NCI-H2227 (cell line): ENCODE results near the gene KNG1.
"Not testable (repeated sequence)": the region's sequence is repeated elsewhere in the genome, so short reads cannot be mapped to it uniquely, and the experiment has no call there.

Source experiments
- DNase-seq: peaks from one replicate; lab custom pipeline; 2025; ENCODE audit not compliant: unreplicated experiment; lab: John Stamatoyannopoulos, UW

KNG1 gene

DNA sequence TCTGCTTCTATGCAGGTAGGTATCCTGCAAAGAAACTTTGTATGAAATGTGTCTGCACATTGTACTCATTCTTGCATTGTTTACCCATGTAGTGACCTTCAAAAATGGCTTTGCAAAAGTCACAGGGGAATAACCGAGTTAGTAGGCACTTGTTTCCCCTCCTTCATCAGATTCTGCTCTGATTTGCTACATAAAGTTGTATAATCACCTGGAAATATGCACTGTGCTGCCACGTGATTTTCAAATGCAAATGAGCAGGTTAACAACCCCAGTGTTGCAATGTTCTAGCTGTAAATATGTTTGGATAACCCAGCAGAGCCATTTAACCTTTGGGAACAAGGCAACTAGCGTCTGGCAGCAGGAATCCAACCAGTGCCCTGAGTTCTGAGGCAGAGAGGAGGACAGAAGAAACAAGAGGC is at the start of gene KNG1:
KNG1 (plus strand) TSS at position 321 of the 419 bp plus-strand sequence. CDS start 184 bp downstream, outside the sequence.
- DNase-seq = no peak

DNA sequence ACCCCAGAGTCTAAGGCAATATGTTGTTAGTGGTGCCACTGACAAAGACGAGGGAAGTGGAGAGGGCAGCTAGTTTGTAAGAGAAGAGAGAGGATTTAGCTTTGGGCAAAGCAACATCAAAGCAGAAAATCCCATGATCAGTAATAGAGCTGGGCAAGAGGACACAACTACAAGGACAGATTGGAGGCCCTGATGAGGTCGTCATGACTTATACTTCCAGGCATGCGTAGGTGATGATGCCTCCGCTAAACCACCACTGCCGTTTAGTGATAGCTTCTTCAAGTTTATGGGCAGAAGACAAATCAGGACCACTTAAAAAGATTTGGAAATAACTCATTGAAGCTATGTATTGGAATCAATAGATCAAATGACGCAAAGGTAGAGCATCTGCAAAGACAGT is 48.7 kb upstream of the KNG1 start:
- DNase-seq = no peak

DNA sequence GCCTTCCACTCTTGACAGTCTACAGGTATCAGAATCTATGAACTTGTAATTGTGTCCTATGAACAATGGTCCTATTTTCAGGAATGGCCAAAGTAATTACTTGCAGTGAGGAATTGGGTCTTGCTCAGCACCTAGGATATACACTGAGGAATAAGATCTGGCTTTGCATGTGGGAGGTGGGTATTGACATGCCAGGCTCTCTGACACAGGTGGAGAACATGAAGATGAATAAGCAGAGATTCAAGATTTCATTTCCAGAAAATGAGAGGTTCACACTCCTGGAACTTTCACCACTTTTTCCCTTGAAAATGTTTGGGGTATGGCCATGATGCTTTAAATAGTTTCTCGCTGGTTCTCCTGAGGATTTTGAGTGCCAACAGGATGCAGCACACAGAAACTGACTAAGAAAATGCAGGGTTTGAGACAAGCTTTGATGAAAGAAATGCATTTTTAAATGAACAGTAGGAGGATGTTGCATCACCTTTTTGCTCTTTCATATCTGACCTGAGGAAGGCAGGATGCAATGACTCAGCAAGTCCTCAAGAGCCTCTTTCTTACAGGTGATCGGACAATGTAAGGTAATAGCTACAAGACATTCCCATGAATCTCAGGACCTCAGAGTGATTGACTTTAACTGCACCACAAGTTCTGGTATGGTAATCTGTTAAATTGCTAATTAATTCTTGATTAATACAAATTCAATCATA is 47.6 kb upstream of the KNG1 start:
- no peak for DNase-seq

DNA sequence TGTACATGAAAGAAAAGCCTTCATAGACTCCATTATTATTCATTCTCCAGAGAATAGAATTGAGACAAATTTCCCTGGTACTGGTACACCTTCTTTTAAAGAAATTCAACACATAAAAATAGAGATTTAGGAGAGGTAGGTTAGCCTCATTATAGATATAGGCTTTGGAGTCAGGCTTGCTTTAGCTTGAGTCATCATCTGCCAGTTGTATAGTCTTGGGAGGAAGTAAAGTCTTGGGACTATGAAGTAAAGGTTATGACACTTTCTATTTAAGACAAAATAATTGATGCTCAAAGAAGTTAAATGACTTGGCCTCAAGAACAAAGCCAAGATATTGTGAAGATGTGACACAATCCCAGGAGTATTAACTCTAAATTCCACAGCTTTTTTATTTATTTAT is 47.0 kb upstream of the KNG1 start:
- DNase-seq = no peak

DNA sequence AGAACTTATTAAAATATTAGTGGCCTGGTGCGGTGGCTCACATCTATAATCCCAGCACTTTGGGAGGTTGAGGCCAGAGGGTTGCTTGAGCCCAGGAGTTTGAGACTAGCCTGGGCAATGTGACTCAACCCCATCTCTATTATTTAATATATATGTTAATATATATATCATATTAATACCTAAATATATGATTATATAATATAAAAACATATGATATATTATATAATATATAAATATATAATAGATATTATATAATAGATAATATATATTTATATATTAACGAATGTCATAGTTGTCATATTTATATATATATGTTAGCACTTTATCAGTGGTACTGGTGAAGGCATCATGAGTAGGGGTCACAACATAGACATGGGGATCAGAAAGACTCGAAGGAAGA is 46.1 kb upstream of the KNG1 start:
- DNase-seq = no peak

DNA sequence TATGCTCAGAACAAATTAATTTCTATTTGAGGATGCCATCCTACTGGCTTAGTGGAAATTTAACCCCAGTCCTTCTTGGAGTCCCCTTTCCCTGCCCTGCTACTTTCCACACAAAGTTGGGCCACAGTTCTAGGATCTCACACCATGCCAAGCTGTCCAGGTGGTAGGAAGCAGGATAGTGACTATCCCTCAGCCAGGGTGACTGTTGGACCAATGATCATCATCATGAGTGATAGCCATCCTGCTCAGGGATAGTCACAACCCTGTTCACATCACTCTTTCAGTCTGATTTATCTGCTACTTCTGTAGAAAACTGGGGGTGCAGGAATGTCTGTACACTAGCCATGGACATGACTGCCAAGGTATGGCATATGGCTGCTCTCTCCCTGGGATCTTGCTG is 38.6 kb upstream of the KNG1 start:
- no peak for DNase-seq

DNA sequence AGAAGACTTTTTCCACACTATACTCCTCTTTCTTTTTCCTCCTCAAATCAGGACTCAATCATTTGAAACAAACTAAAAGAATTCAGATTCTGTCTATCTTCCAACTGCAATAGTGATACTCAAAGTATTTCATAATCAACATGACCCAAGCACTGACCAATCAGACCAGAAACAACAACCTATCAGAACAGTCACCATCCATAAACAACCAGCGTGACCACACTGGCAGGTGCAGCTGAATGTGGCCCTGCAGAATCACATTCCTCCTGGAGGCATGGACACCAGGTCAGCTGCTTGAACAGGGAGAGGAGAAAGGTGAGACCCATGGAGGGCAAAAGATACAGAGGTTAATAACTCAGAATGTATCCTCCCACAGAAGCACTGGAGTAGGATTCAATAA is 38.0 kb upstream of the KNG1 start:
- no peak for DNase-seq

DNA sequence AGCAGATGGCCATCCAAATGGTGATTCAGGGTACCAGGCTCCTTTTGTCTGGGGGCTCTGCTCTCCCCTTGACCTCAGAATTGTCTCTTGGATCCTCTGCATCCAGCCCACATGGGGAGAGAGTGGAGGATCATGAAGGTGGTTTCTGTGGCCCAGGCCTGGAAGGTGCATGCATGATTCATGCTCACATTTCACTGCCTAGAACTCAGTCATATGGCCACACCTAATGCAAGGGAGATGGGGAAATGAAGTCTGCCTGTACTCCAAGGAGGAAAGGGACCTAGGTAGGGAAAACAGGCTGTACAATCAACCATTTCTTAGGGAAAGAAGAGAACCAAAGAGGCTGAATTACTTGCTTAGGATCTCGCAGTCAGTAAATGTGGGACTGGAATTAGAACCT is 36.3 kb upstream of the KNG1 start:
- DNase-seq = no peak

DNA sequence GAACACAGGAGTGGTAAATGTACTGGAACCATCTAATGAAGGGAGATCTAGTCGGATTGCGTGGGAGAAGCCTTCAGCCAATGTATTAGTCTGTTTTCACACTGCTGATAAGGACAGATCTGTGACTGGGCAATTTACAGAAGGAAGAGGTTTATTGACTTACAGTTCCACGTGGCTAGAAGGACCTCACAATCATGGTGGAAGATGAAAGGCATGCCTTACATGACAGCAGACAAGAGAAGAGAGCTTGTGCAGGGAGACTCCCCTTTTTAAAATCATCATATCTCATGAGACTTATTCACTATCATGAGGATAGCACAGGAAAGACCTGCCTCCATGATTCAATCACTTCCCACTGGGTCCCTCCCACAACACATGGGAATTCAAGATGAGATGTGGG is 34.3 kb upstream of the KNG1 start:
- no peak for DNase-seq

DNA sequence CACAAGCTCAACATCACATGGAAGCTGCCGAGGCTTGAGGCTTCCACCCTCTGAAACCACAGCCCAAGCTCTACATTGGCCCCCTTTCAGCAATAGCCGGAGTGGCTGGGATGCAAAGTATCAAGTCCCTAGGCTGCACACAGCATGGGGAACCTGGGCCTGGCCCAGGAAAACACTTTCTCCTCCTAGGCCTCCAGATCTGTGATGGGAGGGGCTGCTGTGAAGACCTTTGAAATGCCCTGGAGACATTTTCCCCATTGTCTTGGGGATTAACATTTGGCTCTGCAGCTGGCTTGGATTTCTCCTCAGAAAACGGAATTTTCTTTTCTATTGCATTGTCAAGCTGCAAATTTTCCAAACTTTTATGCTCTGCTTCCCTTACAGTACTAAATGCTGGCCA is 33.2 kb upstream of the KNG1 start:
- no peak for DNase-seq

DNA sequence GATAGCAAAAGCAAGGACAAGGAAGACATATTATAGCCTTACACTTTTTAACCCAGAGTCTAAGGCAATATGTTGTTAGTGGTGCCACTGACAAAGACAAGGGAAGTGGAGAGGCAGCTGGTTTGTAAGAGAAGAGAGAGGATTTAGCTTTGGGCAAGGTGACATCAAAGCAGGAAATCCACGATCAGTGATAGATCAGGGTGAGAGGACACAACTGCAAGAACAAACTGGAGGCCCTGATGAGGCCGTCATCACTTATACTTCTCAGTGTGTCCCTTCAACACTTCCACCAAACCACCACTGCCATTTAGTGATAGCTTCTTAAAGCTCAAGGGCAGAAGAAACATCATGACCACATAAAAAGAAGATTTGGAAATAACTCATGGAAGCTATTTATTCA is 30.7 kb upstream of the KNG1 start:
- not testable (repeated sequence) for DNase-seq

DNA sequence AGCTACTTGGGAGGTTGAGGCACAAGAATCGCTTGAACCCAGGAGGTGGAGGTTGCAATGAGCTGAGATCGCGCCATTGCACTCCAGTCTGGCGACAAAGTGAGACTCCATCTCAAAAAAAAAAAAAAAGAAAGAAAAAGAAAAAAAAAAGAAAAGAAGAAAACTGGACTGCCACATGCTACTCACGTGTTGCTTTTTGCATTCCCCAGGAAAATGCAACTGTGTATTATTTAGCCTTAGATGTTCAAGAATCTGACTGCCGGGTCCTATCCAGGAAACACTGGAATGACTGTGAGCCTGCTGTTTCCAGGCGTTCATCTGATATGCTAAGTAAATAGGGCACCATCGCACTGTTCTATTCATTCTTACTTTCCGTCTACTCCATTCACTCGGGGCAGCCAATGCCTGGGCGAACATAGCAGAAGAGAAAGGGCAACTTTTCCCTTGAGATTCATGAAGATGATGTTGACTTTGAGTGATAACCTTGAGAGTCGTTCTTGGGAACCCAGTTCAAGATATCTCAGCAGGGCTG is 30.0 kb upstream of the KNG1 start:
- no peak for DNase-seq

DNA sequence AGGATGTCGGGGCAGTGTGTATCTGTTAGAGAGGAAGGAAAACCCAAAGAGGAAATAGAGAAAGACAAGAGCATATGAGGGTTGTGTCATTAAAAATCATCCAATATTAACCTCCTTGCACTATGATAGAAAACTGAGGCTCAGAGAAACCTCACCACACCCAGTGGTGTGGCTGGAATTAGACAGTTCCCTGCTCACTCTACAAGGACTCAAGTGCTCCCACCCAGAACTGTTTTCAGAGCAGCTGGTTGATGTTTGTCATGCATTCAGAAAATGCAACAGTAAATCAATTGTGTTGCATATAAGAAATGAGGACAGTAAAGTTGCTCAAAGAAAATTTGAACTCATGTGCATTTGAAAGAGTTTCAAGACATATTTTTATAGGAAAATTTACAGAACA is 26.9 kb upstream of the KNG1 start:
- DNase-seq = not testable (repeated sequence)

DNA sequence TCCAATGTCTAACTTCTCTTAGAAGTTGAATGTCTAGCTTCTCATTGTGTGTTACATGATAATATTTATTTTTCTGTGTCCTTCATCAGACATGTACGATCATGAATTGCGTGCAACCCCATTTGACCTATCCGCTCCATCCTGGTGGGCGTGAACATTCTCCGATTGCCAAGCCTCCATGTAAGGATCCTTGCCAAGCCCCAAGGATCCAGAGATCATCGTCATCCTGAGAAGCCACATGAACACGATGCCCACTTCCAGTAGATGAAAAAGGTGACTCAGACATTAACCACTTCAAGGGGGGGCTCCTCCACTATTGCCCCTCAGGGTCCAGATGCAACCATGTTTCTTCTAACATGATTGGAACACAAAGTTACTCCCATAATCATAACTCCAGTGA is 25.5 kb upstream of the KNG1 start:
- no peak for DNase-seq

DNA sequence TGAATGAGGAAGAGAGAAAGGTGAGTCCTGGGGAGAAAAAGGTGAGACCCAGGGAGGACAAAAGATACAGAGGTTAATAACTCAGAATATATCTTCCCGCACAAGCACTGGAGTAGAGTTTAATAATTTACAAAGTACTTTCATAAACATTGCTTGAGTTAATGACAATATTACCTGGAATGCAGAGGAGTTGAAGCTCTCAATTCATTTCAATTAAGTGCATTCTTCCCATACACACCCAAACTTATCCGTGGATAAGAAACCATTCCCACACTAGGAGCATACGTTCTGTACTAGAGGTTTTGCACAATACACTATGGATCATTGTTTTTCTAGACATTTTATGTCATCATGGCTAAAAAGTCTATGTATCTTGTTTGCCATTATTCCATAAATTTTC is 23.3 kb upstream of the KNG1 start:
- no peak for DNase-seq

DNA sequence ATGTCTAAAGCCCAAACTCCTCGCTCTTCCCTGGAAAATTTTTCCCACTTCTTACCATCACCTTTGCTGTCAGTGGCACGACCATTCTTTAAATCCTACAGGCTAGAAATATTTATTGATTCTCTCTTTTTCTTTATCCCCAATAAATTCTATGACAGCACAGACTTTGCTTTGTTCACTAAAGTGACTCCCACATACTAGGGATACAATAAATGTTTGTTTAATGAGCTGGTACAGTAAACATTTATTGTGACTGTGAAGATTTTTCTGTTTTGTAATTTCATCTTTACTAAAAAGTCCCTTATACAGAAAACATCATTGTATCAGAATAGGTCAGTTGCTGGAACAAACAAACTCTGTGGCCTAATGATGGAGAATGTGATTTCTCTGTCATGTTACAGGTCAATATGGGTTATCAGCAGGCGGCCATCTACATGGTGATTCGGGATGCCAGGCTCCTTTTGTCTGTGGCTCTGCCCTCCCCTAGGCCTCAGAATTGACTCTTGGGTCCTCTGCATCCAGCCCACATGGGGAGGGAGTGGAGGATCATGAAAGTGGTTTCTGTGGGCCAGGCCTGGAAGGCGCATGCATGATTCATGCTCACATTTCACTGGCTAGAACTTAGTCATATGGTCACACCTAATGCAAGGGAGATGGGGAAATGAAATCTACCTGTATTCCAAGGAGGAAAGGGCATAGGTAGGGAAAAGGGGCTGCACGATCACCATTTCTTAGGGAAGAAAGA is 22.7 kb upstream of the KNG1 start:
- DNase-seq = no peak

DNA sequence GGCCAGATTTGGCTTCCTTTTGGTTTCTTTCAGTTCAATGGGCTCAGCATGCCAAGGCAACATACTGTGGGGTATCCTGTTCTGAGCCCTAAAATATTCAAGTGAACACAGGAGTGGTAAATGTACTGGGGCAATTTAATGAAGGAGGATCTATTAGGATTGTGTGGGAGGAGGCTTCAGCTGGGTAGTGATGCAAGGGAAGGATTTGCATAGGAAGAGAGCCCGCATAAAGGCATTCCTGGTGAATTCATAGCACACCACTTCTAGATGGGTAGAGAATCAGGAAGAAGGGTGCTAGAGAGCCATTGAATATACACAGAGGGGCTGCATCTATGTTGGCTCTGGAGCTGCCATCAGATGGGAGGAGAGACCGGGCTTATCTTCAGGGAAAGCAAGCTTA is 20.6 kb upstream of the KNG1 start:
- no peak for DNase-seq

DNA sequence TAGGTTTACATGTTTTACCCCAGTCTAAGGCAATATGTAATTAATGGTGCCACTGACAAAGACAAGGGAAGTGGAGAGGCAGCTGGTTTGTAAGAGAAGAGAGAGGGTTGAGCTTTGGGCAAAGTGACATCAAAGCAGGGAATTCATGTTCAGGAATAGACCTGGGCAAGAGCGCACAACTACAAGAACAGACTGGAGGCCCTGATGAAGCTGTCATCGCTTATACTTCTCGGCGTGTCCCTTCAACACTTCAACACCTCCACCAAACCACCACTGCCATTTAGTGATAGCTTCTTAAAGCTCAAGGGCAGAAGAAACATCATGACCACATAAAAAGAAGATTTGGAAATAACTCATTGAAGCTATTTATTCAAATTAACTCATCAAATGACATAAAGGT is 19.6 kb upstream of the KNG1 start:
- DNase-seq = no peak

DNA sequence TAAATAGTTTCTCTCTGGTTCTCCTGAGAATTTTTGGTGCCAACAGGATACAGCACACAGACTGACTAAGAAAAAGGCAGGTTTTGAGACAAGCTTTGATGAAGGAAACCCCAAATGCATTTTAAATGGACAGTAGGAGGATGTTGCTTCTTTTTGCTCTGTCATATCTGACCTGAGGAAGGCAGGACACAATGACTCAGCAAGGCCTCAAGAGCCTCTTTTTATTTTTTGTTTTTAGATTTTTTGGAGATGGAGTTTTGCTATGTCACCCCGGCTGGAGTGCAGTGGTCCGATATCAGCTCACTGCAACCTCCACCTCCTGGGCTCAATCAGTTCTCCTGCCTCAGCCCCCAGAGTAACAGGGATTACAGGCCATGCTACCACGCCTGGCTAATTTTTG is 16.9 kb upstream of the KNG1 start:
- no peak for DNase-seq

DNA sequence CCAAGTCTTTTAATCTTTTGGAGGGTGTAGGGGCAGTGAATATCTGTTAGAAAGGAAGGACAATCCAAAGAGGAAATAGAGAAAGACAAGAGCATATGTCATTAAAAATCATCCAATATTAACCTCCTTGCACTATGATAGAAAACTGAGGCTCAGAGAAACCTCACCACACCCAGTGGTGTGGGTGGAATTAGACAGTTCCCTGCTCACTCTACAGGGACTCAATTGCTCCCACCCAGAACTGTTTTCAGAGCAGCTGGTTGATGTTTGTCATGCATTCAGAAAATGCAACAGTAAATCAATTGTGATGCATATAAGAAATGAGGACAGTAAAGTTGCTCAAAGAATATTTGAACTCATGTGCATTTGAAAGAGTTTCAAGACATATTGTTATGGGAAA is 14.7 kb upstream of the KNG1 start:
- not testable (repeated sequence) for DNase-seq

DNA sequence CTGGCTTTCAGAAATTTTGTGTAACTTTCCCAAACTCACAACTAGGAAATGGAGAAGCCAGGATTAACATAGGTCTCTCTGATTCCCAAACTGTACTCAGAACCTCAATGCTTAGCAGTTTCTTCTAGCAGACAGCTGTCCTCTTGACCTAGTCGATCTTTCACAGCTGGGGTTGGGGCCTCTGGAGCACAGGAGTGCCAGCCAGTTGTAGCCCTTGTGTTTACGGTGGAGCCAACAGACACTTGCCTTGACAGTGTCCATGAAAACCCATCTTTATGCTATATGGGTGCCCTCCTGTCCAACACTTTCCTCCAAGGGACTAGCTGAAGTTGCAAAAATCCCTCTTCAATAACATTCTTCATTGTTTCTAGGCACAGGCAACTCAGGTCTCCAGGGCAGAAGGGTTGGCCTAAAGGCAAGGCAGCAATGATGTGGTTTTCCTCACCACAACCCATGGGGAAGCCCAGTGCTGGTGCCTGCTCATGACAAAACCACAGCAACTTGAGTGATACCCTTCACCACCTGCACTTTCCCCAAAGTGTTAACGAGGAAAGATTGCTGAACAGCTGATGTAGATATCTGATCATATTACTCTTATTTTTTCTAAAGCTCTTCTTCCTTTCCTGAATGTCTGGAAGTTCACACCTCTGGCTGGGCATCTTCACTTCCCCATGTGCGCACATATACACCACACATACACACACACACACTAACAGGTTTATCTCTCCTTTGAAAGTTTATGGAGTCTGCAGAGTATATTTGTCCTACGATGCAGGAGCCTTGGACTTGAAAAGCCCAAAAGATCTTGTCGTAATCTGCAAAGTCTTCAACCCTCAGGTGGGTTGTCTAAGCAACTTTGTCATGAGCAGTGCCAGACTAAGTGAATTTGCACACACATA is 11.0 kb upstream of the KNG1 start:
- DNase-seq = no peak
